AG09309 (cell line): ENCODE results near the gene AIP.

Experiments used
- DNase-seq: peaks from one replicate; pipeline ENCODE4 v3.0.0-alpha.2; 2010; ENCODE audit warnings: low read depth
- H3K4me3 ChIP-seq: 2 replicates; pipeline ENCODE4 v1.5.1; 2011; ENCODE audit warnings: mild to moderate bottlenecking, low read depth, low read length, moderate library complexity; ENCODE audit not compliant: control insufficient read depth
- TF ChIP-seq, protein P1 (sequence below): IDR thresholded peaks from 2 replicates; pipeline ENCODE4 v1.5.1; 2011; ENCODE audit warnings: mild to moderate bottlenecking, low read depth, low read length, inconsistent platforms; ENCODE audit not compliant: insufficient read depth, control insufficient read depth; ENCODE audit errors: missing control alignments

AIP gene

DNA sequence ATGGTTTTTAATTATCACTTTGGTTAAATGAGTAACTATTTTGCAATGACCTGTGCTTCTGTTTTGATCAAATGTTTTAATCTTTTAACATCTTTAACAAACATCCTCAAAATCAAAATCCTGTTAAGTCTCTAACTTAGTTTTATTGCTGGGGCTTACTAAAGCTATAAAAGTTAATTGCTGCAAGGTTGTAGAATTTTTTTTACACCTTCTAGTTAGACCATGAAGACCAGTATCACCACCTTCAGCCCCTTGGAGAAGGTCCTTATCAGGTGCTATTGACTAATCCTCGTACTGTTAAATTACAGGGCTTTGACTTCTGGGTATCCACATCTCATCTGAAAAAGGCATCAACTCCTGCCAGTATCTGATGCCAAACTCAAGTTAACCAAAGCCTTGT, 52.7 kb downstream of the AIP start:
- DNase-seq = no peak
- TF ChIP-seq, protein P1, sequence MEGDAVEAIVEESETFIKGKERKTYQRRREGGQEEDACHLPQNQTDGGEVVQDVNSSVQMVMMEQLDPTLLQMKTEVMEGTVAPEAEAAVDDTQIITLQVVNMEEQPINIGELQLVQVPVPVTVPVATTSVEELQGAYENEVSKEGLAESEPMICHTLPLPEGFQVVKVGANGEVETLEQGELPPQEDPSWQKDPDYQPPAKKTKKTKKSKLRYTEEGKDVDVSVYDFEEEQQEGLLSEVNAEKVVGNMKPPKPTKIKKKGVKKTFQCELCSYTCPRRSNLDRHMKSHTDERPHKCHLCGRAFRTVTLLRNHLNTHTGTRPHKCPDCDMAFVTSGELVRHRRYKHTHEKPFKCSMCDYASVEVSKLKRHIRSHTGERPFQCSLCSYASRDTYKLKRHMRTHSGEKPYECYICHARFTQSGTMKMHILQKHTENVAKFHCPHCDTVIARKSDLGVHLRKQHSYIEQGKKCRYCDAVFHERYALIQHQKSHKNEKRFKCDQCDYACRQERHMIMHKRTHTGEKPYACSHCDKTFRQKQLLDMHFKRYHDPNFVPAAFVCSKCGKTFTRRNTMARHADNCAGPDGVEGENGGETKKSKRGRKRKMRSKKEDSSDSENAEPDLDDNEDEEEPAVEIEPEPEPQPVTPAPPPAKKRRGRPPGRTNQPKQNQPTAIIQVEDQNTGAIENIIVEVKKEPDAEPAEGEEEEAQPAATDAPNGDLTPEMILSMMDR = no peak

DNA sequence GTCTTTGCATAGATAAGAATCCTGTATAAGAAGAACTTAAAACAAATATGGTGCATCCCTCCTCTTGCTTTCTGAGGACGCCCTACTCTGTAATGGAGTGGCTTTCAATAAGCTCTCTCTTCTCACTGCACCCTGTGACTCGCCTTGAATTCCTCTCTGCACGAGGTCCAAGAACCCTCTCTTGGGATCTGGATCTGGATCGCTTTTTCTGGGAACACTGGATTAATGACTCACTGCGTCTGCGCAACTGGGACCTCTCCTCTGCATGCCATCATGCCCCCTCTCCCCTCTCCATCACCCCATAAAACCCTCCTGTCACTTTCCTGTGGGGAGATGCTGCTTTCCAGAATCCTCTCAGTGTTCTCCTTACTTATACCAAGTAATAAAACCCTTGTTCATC, 55.5 kb downstream of the AIP start:
- no peak overlapping the region for H3K4me3 ChIP-seq
- no peak for DNase-seq
- TF ChIP-seq, protein P1 = no peak

More for the DNA sequence above, 52.7 kb downstream of the AIP start:
- H3K4me3 ChIP-seq = no peak overlapping the region

DNA sequence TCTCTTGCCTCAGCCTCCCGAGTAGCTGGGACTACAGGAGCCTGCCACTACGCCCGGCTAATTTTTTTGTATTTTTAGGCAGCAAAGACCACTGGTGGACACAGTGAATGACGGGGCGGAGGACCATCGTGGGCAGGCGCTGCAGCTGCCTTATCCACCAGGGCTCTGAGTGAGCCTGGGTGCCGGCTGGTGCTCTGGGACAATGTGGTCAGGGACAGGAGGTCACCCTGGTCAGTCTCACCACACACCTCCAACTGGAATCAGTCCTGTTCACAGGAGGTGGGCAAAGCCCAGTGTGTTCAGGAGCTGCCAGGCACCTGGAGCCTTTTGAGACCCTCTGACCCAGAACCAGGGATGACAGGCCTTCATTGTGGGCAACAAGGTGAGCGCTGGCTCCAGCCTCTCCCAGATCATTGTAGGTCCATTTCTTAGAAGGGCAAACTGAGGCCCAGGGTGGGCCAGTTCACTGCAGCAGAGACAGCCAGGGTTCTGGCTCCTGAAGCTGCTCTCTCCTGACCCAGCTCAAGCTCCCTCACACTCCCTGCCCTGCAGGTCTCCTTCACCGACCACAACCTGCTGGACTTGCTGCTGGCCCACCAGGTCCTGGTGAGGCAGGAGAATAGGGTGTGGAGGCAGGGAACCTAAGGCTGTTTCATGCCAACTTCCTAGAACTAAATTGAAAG, 56.1 kb downstream of the AIP start:
- H3K4me3 ChIP-seq = no peak overlapping the region
- TF ChIP-seq, protein P1 = no peak
- DNase-seq = no peak

DNA sequence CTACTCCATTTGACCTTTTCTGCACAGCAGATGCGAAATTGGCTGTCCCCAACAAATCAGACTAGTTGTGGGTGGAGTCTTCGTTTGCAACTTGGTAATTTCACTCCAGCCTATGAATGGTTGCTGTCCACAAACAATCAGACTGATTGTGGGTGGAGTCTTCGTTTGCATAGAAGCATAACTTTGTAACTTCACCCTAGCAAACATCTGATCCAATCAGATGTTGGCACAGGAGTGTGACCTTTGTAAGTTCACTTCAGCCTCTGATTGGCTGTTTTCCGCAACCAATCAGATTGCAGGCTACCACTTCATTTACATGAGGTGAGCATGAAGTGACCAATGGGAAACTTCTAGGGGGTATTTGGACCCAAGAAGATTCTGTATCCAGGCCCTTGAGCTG, 56.7 kb downstream of the AIP start:
- TF ChIP-seq, protein P1 = no peak
- DNase-seq = no peak
- no peak overlapping the region for H3K4me3 ChIP-seq
